CD4-positive, alpha-beta T cell (primary cell): ENCODE results near the gene SSH2. TPM values are rescaled to one million over a fixed set of nuclear protein-coding genes. Genes with fewer than 3 reads are reported as not detected.

ENCODE experiments used
- ATAC-seq: fragments of 200-7000 bp; cut with Tn5 transposase; one replicate; pipeline ENCODE4 v1.10.0; 2022; ENCODE audit warnings: mild to moderate bottlenecking; ENCODE audit not compliant: poor library complexity
- CTCF ChIA-PET: fragments of 350-600 bp; sonication (Branson Sonifier 250); formaldehyde crosslinking; loops from one replicate; lab custom pipeline; 2021; ENCODE audit warnings: antibody characterized with exemption, inconsistent platforms; lab: Charles Lee
- POLR2A ChIA-PET: fragments of 350-600 bp; sonication (Branson Sonifier 250); formaldehyde crosslinking; loops from one replicate; lab custom pipeline; 2021; ENCODE audit warnings: antibody characterized with exemption, inconsistent platforms; lab: Charles Lee
- DNase-seq, 14 experiments: peaks; one replicate each; pipeline ENCODE4 v3.0.0-alpha.2; 2013 to 2020; ENCODE audit warnings: mixed read lengths in 2 of 14
- H3K27ac ChIP-seq, 2 donors: one replicate each; pipeline versions ENCODE4 v1.5.1 to v1.7.0; 2013; ENCODE audit warnings: low read length in 2 of 2, low read depth in 1 of 2, mild to moderate bottlenecking in 1 of 2
- H3K27me3 ChIP-seq, 2 experiments: 1 replicate in 1 of 2; 2 replicates in 1 of 2; pipeline versions ENCODE4 v1.6.1 to v1.7.0; 2013; ENCODE audit warnings: low read length in 2 of 2, control low read depth in 1 of 2, mild to moderate bottlenecking in 1 of 2, moderate library complexity in 1 of 2; ENCODE audit not compliant: insufficient read depth in 2 of 2, control insufficient read depth in 1 of 2
- H3K36me3 ChIP-seq: one replicate; pipeline ENCODE4 v1.6.1; 2013; ENCODE audit warnings: low read length, control low read depth; ENCODE audit not compliant: insufficient read depth
- H3K4me1 ChIP-seq: one replicate; pipeline ENCODE4 v1.6.1; 2013; ENCODE audit warnings: low read length, control low read depth; ENCODE audit not compliant: insufficient read depth
- H3K4me3 ChIP-seq: one replicate; pipeline ENCODE4 v1.5.1; 2013; ENCODE audit warnings: mild to moderate bottlenecking, low read length, moderate library complexity
- H3K9me3 ChIP-seq, 2 experiments: 1 replicate in 1 of 2; 2 replicates in 1 of 2; pipeline versions ENCODE4 v1.6.1 to v1.7.0; 2013; ENCODE audit warnings: low read length in 2 of 2, mild to moderate bottlenecking in 2 of 2, control low read depth in 1 of 2, moderate library complexity in 1 of 2; ENCODE audit not compliant: control insufficient read depth in 1 of 2, insufficient read depth in 1 of 2
- H3K27ac Mint-ChIP-seq: one replicate; pipeline ENCODE4 v1.8.0; 2020; ENCODE audit warnings: mixed read lengths
- H3K27me3 Mint-ChIP-seq: one replicate; pipeline ENCODE4 v1.8.0; 2021; ENCODE audit warnings: mixed read lengths
- H3K36me3 Mint-ChIP-seq: one replicate; pipeline ENCODE4 v1.8.0; 2021; ENCODE audit warnings: low read depth, mixed read lengths
- H3K4me1 Mint-ChIP-seq: one replicate; pipeline ENCODE4 v1.8.0; 2021; ENCODE audit warnings: low read depth, mixed read lengths
- H3K4me3 Mint-ChIP-seq: one replicate; pipeline ENCODE4 v1.8.0; 2020; ENCODE audit warnings: mild to moderate bottlenecking, mixed read lengths
- H3K9me3 Mint-ChIP-seq: one replicate; pipeline ENCODE4 v1.8.0; 2020; ENCODE audit warnings: mixed read lengths
- intact Hi-C, 2 experiments: fragments of 100-400 bp; cut with DNase I in 1 of 2; cut with micrococcal nuclease in 1 of 2; formaldehyde crosslinking; loops; one replicate each; pipeline versions ENCODE4 v1.15.1 to v1.9.0; 2023 to 2025; cut with DNase I, micrococcal nuclease
- polyA plus RNA-seq, 2 donors: library from polyadenylated mRNA; unstranded; fragments of 120-200 nt; gene quantifications; one replicate each; pipeline ENCODE4 v1.2.1, GENCODE V29; 2013
- total RNA-seq, 174 experiments: library from RNA in 2 of 174; stranded (reverse) in 2 of 174; gene quantifications; one replicate each; pipeline ENCODE4 v1.2.3 and lab custom pipeline; 2021 to 2026
- TF ChIP-seq, protein P1 (sequence below): fragments of 200-600 bp; IDR thresholded peaks from one replicate; pipeline ENCODE4 v1.8.0; 2022; ENCODE audit warnings: antibody characterized with exemption, mild to moderate bottlenecking

SSH2 gene, protein sequence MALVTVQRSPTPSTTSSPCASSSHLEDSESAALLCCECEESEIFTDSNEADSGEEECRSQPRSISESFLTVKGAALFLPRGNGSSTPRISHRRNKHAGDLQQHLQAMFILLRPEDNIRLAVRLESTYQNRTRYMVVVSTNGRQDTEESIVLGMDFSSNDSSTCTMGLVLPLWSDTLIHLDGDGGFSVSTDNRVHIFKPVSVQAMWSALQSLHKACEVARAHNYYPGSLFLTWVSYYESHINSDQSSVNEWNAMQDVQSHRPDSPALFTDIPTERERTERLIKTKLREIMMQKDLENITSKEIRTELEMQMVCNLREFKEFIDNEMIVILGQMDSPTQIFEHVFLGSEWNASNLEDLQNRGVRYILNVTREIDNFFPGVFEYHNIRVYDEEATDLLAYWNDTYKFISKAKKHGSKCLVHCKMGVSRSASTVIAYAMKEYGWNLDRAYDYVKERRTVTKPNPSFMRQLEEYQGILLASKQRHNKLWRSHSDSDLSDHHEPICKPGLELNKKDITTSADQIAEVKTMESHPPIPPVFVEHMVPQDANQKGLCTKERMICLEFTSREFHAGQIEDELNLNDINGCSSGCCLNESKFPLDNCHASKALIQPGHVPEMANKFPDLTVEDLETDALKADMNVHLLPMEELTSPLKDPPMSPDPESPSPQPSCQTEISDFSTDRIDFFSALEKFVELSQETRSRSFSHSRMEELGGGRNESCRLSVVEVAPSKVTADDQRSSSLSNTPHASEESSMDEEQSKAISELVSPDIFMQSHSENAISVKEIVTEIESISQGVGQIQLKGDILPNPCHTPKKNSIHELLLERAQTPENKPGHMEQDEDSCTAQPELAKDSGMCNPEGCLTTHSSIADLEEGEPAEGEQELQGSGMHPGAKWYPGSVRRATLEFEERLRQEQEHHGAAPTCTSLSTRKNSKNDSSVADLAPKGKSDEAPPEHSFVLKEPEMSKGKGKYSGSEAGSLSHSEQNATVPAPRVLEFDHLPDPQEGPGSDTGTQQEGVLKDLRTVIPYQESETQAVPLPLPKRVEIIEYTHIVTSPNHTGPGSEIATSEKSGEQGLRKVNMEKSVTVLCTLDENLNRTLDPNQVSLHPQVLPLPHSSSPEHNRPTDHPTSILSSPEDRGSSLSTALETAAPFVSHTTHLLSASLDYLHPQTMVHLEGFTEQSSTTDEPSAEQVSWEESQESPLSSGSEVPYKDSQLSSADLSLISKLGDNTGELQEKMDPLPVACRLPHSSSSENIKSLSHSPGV (N-terminal part only)
- total RNA-seq (10 to 100 TPM; 73.4 to 81.5 TPM), total RNA-seq (lab: John Stamatoyannopoulos, UW) (25.3 to 416 (median 121) reads per million in 172 experiments)
- 42.9 TPM for polyA plus RNA-seq (2013, experiment 1 of 2)
- polyA plus RNA-seq (2013, experiment 2 of 2), result 53.9 TPM

DNA sequence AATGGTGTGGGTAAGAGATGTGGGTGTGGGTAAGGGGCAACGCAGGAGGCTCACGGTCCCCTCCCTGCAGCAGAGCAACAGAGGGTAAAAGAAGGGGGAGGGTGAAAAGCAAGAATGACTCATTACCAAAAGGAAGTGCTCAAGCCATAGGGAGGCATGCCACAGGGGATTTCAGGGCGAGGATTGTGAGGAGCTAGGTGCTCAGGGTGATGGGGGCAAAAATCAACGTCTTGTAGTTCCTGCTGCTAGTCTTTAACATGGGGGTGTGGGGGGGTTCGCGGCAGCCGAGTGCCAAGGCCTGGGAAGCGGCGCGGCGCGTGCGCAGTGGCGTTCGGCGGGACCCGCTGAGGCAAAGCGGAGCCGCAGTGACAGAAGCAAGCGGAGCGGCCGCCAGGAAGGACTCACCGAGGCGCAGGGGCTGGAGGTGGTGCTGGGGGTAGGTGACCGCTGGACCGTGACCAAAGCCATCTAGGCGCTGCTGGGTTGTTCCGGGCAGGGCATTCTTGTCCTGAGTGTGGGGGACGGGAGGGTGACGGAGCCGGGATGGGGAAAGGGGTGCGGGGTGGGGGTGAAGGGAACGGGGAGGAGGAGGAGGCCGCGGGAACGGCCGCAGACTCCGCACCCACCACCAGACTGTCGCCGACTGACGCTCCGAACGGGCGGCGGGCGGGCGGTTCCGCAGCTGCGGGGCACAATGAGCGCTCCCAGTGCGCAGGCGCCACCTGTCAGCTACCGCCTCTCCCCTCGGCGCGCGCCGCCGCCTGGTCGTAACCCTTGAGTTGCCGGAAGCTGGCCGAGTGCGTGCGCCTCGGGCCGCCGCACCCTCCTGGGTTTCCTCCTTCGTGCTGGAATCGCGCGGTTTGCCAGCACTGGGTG is at the start of gene SSH2:
Gene SSH2 (minus strand): TSS at position 696 of the 876 bp plus-strand sequence. CDS start 228 bp downstream, at position 468.
- no peaks in the 10 kb centered on the region for H3K9me3 Mint-ChIP-seq
- TF ChIP-seq, protein P1, sequence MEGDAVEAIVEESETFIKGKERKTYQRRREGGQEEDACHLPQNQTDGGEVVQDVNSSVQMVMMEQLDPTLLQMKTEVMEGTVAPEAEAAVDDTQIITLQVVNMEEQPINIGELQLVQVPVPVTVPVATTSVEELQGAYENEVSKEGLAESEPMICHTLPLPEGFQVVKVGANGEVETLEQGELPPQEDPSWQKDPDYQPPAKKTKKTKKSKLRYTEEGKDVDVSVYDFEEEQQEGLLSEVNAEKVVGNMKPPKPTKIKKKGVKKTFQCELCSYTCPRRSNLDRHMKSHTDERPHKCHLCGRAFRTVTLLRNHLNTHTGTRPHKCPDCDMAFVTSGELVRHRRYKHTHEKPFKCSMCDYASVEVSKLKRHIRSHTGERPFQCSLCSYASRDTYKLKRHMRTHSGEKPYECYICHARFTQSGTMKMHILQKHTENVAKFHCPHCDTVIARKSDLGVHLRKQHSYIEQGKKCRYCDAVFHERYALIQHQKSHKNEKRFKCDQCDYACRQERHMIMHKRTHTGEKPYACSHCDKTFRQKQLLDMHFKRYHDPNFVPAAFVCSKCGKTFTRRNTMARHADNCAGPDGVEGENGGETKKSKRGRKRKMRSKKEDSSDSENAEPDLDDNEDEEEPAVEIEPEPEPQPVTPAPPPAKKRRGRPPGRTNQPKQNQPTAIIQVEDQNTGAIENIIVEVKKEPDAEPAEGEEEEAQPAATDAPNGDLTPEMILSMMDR, result no peak
- no peaks in the 10 kb centered on the region for H3K27me3 Mint-ChIP-seq
- no peaks in the 10 kb centered on the region for H3K9me3 ChIP-seq
- H3K4me1 Mint-ChIP-seq, result peaks cover 31% of the 10 kb centered on the region
- POLR2A ChIA-PET, result interaction anchor here (0.6 to 3.0 kb wide), 27 partner anchors 8 to 560 kb away, joined by 3 to 123 read pairs (median 4); partner anchors contain the start of genes ANKRD13B, CORO6 and CPD
- no peaks in the 10 kb centered on the region for H3K27me3 ChIP-seq
- intact Hi-C loops, result loop anchor here (2.0 to 10.0 kb wide), 10 partner anchors 65 to 537 kb away; partner anchors contain the start of genes CPD (in 1 of the 2), GIT1 (in 1 of the 2) and TAOK1 (in 1 of the 2)
- H3K27ac Mint-ChIP-seq, result no peak within 1 kb of the TSS
- H3K27ac ChIP-seq, result peak within 1 kb of the TSS; percentile 63 to 97
- H3K4me3 ChIP-seq, result peak within 1 kb of the TSS; percentile 92
- peak; percentile 62 for ATAC-seq
- H3K4me3 Mint-ChIP-seq, result no peak within 1 kb of the TSS
- CTCF ChIA-PET, result interaction anchor here (0.9 to 3.4 kb wide), 11 partner anchors 9 to 547 kb away, joined by 3 to 148 read pairs (median 5); partner anchors contain the start of gene GOSR1
- peaks cover 18% of the 10 kb centered on the region for H3K4me1 ChIP-seq
- DNase-seq, result peak; percentile 79 to 95 (median 87)
- peaks cover 14% of the 10 kb centered on the region for H3K36me3 Mint-ChIP-seq
- peaks cover 6% of the 10 kb centered on the region for H3K36me3 ChIP-seq

DNA sequence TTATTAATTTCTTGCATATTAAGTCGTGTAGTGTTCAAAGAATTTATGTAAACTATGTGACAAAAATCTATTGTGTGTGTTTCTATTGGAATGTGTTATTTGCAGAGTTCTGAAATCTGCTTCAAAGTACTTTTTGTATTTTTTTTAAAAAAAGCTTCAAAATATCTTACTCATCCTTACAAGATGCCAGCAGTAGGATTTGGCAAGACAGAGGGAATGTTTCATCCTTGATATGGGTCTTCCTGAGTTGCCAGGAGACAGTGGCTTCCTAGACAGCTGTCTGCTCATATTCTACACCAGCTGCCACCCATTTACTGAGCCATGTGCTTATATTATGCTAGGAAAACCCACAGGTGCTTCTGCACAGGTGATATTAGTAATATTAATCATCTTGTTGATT is 47.8 kb upstream of the SSH2 start:
- Mint-ChIP-seq H3K4me3 (no peak overlapping the region), H3K27ac (no peak overlapping the region), H3K9me3 (no peaks in the 10 kb centered on the region), H3K27me3 (no peaks in the 10 kb centered on the region), H3K36me3 (no peaks in the 10 kb centered on the region), H3K4me1 (no peaks in the 10 kb centered on the region)
- TF ChIP-seq, protein P1, result no peak
- no peaks in the 10 kb centered on the region for H3K9me3 ChIP-seq
- no peak overlapping the region for H3K4me3 ChIP-seq
- ChIA-PET POLR2A (no interaction called here), CTCF (no interaction called here)
- no peaks in the 10 kb centered on the region for H3K36me3 ChIP-seq
- intact Hi-C loops, result no loop called here
- H3K27me3 ChIP-seq, result no peaks in the 10 kb centered on the region
- DNase-seq (no peak), ATAC-seq (no peak)
- no peak overlapping the region for H3K27ac ChIP-seq
- H3K4me1 ChIP-seq, result no peaks in the 10 kb centered on the region
